Thyroid gland (tissue), 4 donors: Measurements from ENCODE around the gene RNF5. TPM values are rescaled to one million over a fixed set of nuclear protein-coding genes. Genes with fewer than 3 reads are reported as not detected.

Experiments
- DNase-seq, 2 donors: peaks; one replicate each; pipeline ENCODE4 v3.0.0-alpha.2; 2019
- H3K27ac ChIP-seq, 3 donors: fragments of 200-600 bp; sonication (generic); 1 replicate in 2 of 3; 2 replicates in 1 of 3; pipeline ENCODE4 v1.5.1; 2016 to 2019; ENCODE audit warnings: mild to moderate bottlenecking in 1 of 3, moderate library complexity in 1 of 3
- H3K27me3 ChIP-seq: fragments of 200-600 bp; sonication (generic); one replicate; pipeline ENCODE4 v1.5.1; 2019
- H3K36me3 ChIP-seq, 2 donors: fragments of 200-600 bp; sonication (generic); one replicate each; pipeline ENCODE4 v1.5.1; 2016 to 2019
- H3K4me1 ChIP-seq, 2 donors: fragments of 200-600 bp; sonication (generic); one replicate each; pipeline ENCODE4 v1.5.1; 2017 to 2019
- H3K4me3 ChIP-seq, 3 donors: fragments of 200-600 bp; sonication (generic); replicated peaks in 1 of 3; 1 replicate in 2 of 3; 2 replicates in 1 of 3; pipeline ENCODE4 v1.5.1; 2016; ENCODE audit warnings: mild to moderate bottlenecking in 1 of 3
- H3K9me3 ChIP-seq: fragments of 200-600 bp; sonication (generic); one replicate; pipeline ENCODE4 v1.5.1; 2017
- POLR2A ChIP-seq, 2 donors: fragments of 450-650 bp; IDR thresholded peaks; one replicate each; pipeline ENCODE4 v1.6.1; 2017; ENCODE audit warnings: antibody characterized with exemption in 2 of 2, mild to moderate bottlenecking in 2 of 2, moderate library complexity in 1 of 2
- WGBS, 2 donors: methylation state at CpG; one replicate each; pipeline ENCODE4 v1.1.5; 2017; 5-methylcytosine and 5-hydroxymethylcytosine counted together
- intact Hi-C: fragments of 100-400 bp; cut with DNase I; formaldehyde crosslinking; loops from one replicate; pipeline ENCODE4 v1.15.1; 2023
- total RNA-seq, 4 donors: library from RNA; depleted of rRNA; stranded (reverse); fragments of >200 nt; gene quantifications; one replicate each; pipeline ENCODE4 v1.2.3, GENCODE V29; 2016
- TF ChIP-seq, protein P1 (sequence below), 6 experiments: fragments of 200-600 bp in 3 of 6; fragments of 450-650 bp in 3 of 6; sonication (generic) in 3 of 6; IDR thresholded peaks; one replicate each; pipeline ENCODE4 v1.5.1; 2016 to 2019; ENCODE audit warnings: antibody characterized with exemption in 6 of 6, mild to moderate bottlenecking in 2 of 6, inconsistent platforms in 1 of 6, moderate library complexity in 1 of 6

Gene RNF5
- total RNA-seq, 4 donors from 2014 or later: 64.0 to 114 (median 107) TPM

DNA sequence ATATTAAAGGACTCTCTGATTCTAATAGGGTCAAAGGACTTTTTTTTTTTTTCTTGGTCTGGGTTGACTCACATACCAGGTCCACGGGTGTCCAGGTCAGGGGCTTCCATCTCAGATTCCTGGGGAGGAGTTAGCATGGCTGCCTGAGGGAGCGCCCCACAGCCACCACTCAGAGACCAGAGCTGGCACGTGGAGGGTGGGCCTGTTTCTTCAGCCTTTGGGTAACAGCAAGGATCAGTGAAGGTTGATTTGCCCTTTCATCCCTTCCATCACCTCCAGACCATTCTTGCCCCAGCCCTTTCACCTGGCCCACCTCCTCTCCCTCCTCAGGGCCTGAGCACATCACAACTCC, 20.1 kb downstream of the RNF5 start:
- no peak overlapping the region for H3K4me3 ChIP-seq
- no peak overlapping the region for H3K27ac ChIP-seq
- peaks cover 16 to 27% of the 10 kb centered on the region in 2 donors for H3K4me1 ChIP-seq
- no peaks in the 10 kb centered on the region for H3K36me3 ChIP-seq
- no peak for TF ChIP-seq POLR2A (IDR thresholded peaks at IDR 0.05)
- TF ChIP-seq, protein P1, sequence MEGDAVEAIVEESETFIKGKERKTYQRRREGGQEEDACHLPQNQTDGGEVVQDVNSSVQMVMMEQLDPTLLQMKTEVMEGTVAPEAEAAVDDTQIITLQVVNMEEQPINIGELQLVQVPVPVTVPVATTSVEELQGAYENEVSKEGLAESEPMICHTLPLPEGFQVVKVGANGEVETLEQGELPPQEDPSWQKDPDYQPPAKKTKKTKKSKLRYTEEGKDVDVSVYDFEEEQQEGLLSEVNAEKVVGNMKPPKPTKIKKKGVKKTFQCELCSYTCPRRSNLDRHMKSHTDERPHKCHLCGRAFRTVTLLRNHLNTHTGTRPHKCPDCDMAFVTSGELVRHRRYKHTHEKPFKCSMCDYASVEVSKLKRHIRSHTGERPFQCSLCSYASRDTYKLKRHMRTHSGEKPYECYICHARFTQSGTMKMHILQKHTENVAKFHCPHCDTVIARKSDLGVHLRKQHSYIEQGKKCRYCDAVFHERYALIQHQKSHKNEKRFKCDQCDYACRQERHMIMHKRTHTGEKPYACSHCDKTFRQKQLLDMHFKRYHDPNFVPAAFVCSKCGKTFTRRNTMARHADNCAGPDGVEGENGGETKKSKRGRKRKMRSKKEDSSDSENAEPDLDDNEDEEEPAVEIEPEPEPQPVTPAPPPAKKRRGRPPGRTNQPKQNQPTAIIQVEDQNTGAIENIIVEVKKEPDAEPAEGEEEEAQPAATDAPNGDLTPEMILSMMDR (IDR thresholded peaks at IDR 0.05): no peak
- DNase-seq: no peak
- WGBS, 2 donors: 86 to 89% methylated on average over 3 of the region's 3 CpGs
- H3K27me3 ChIP-seq: no peaks in the 10 kb centered on the region
- H3K9me3 ChIP-seq: no peaks in the 10 kb centered on the region
- intact Hi-C loops: no loop called here

DNA sequence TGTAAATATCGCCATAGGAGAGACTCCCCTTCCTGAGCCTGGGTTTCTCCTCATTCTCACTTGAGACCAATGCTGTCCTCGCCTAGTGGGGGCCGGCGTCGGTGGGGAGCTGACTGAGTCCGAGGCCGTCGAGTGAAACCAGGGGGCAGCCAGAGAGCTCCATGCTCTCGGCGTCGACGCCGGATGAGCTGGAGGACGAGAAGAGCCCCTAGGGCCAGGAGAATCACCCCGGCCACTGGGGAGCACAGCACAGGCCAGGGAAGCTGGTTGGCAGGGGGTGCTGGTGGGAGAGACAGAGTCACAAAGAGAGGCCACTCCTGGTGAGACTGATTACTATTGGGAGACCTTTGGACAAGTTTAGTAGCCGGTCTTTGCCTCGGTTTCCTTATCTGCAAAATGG, 20.7 kb downstream of the RNF5 start:
- Histone ChIP-seq H3K4me3 (no peak overlapping the region), H3K36me3 (no peaks in the 10 kb centered on the region), H3K4me1 (peaks cover 20 to 31% of the 10 kb centered on the region in 2 donors), H3K27me3 (no peaks in the 10 kb centered on the region), H3K27ac (no peak overlapping the region), H3K9me3 (no peaks in the 10 kb centered on the region)
- TF ChIP-seq, protein P1 (IDR thresholded peaks at IDR 0.05): no peak
- intact Hi-C loops: no loop called here
- DNase-seq: no peak
- 89% methylated on average over 17 of the region's 17 CpGs for WGBS, 2 donors

DNA sequence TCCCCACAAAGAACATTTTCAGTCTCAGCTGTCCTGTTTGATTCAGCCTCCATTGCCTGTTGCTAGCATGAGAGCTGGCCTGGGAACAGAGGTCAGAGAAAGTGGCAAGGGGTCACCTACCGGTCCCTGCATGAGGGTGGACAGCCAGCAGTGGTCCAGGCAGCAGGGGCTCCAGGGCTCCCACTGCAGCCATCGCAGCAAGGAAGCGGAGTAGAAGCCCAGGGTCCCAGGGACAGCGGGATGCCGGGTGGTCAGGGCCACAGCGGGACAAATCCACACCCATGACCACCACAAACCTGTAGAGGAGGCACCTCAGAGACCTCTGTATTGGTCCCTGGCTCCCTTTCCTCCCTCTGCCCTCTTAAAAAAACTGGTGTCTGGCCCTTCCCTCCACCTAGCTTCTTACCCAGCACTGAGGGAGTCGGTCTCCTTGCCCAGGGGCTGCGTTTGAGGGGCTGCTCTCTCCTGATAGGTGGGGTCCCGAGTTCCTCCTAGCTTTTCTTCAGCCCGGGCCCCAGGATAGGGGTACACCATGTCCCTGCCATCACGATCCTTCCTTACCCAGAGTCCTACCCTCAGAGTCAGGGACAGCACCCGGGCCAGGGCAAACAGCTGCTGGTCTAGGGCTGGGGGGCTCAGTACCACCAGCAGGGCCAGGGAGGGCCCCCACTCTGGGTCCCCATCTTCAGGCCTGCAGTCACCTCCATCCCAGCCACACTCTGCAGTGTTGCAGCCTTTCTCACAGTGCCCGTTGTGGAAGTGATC, 22.7 kb downstream of the RNF5 start:
- H3K27me3 ChIP-seq: no peaks in the 10 kb centered on the region
- DNase-seq: no peak
- intact Hi-C loops: no loop called here
- H3K27ac ChIP-seq: no peak overlapping the region
- H3K9me3 ChIP-seq: no peaks in the 10 kb centered on the region
- TF ChIP-seq POLR2A (IDR thresholded peaks at IDR 0.05): no peak
- TF ChIP-seq, protein P1 (IDR thresholded peaks at IDR 0.05): no peak
- H3K4me3 ChIP-seq: no peak overlapping the region
- WGBS, 2 donors: 89 to 91% methylated on average over 9 to 11 of the region's 13 CpGs
- H3K4me1 ChIP-seq: peaks cover 19 to 26% of the 10 kb centered on the region in 2 donors
- H3K36me3 ChIP-seq: no peaks in the 10 kb centered on the region

DNA sequence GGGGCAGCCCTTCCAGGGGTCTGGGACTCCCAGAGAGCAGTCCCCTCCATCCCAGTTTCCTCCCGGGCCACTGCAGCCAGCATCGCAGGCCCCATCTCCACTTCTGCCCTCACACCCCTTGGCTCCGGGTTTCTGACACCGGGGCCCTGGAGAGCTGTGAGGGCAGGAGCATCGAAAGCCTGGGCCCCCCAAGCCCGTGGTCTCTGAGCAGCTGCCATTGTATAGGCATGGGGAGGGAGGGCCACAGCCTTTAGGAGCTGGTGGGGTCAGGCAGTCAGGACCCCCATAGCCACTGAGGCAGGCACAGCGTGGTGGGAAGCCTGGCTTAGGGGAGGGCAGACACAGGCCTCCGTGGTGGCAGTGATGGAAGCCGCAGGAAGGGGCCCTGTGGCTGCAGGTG, 24.0 kb downstream of the RNF5 start:
- no peak for TF ChIP-seq POLR2A (IDR thresholded peaks at IDR 0.05)
- TF ChIP-seq, protein P1 (IDR thresholded peaks at IDR 0.05): no peak
- Histone ChIP-seq H3K36me3 (no peaks in the 10 kb centered on the region), H3K4me3 (no peak overlapping the region), H3K4me1 (peaks cover 15 to 18% of the 10 kb centered on the region in 2 donors), H3K27me3 (no peaks in the 10 kb centered on the region), H3K27ac (no peak overlapping the region), H3K9me3 (no peaks in the 10 kb centered on the region)
- no peak for DNase-seq
- intact Hi-C loops: no loop called here
- 81 to 93% methylated on average over 6 to 9 of the region's 9 CpGs for WGBS, 2 donors

DNA sequence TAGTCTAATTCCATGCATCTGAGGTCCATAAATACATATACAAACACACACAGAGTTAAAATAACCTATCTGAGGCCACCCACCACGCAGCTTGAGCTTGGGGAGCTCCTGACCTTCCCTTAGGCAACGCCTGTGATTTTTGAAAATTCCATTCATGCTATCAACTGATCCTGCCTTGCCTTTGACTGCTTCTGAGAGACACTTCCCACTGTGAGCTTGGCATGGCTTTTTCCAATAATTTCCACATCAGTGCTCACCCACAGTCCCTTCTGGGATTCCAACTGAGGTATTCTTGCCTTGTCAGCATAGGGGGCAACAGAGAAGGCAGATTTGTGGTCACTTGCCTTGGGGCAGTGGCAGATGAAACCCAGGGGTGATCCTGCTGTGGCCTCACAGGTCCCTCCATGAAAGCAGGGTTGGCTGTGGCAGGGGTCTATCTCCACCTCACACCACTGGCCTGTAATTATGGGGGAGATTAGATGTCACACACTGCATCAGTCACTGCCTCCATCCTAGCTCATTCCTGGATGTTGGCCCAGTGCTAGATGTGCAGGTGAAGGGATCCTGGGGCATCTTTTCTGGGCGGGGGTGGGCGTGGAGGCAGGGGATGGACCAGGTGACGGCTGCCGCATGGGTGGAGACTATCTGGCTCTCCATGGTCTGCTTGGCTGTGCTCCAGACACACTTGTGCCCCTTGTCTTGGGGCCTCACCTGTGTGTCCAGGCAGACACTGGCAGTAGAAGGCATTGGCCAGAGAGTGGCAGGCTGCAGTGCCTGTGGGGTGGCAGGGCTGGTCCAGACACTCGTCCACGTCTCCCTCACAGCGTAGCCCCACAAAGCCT, 25.4 kb downstream of the RNF5 start:
- DNase-seq: peak in 1 of 2 donors; percentile 42
- peak overlapping the region in 2 of 3 donors; percentile 29 to 30 for H3K27ac ChIP-seq
- no peaks in the 10 kb centered on the region for H3K27me3 ChIP-seq
- no peak overlapping the region for H3K4me3 ChIP-seq
- intact Hi-C loops: no loop called here
- H3K4me1 ChIP-seq: peaks cover 13 to 16% of the 10 kb centered on the region in 2 donors
- H3K36me3 ChIP-seq: no peaks in the 10 kb centered on the region
- TF ChIP-seq, protein P1 (IDR thresholded peaks at IDR 0.05): no peak
- no peak for TF ChIP-seq POLR2A (IDR thresholded peaks at IDR 0.05)
- WGBS, 2 donors: 48 to 60% methylated on average over 6 of the region's 9 CpGs
- H3K9me3 ChIP-seq: no peaks in the 10 kb centered on the region
